ENCODE results near the gene CSNK1A1. TPM values are rescaled to one million over a fixed set of nuclear protein-coding genes. Genes with fewer than 3 reads are reported as not detected.
A peak's percentile ranks its signal among the peaks of the same experiment; 100 is the strongest.

The CSNK1A1 gene
- total RNA-seq, 3 donors from 2014 or later: 151 to 350 (median 287) TPM

- Histone ChIP-seq H3K4me1 (peaks cover 4 to 14% of the 10 kb centered on the region in 2 donors), H3K4me3 (peak overlapping the region; percentile 59 to 72 (median 65)), H3K9me3 (no peaks in the 10 kb centered on the region), H3K27me3 (no peaks in the 10 kb centered on the region), H3K27ac (peak overlapping the region; percentile 92), H3K36me3 (no peaks in the 10 kb centered on the region)
- intact Hi-C loops (cut with DNase I; ENCODE audit: low total_unique reads): no loop called here
- DNase-seq (ENCODE audit: low spot score in 2 of 2): peak in 1 of 2 donors; percentile 42
- TF ChIP-seq POLR2A (IDR thresholded peaks at IDR 0.05): no peak
- TF ChIP-seq POLR2AphosphoS5 (IDR thresholded peaks at IDR 0.05): peak in 1 of 3 donors; percentile 40
Measured at GRCh38 chr5:149581931-149582768, 30.9 kb upstream of the CSNK1A1 start.

- Histone ChIP-seq H3K27ac (peak within 1 kb of the TSS; percentile 92), H3K36me3 (no peaks in the 10 kb centered on the region), H3K27me3 (no peaks in the 10 kb centered on the region), H3K9me3 (no peaks in the 10 kb centered on the region), H3K4me1 (peaks cover 4 to 14% of the 10 kb centered on the region in 2 donors), H3K4me3 (peak within 1 kb of the TSS; percentile 59 to 72 (median 65))
- DNase-seq (ENCODE audit: low spot score in 2 of 2): peak; percentile 88 to 94
- intact Hi-C loops (cut with DNase I; ENCODE audit: low total_unique reads): no loop called here
- TF ChIP-seq CTCF (IDR thresholded peaks at IDR 0.05) (no peak), POLR2AphosphoS5 (IDR thresholded peaks at IDR 0.05) (peak in 2 of 3 donors; percentile 29 to 49)
Measured at GRCh38 chr5:149581192-149581861, 30.1 kb upstream of the CSNK1A1 start, which contains the start of gene ARHGEF37. TSS of gene ARHGEF37 (plus strand) at chr5:149581498. CDS start at chr5:149597770, 16,272 bp downstream.

GRCh38 chr5:149580808-149581191, 29.6 kb upstream of the CSNK1A1 start:
- TF ChIP-seq POLR2A (IDR thresholded peaks at IDR 0.05) (no peak), CTCF (IDR thresholded peaks at IDR 0.05) (no peak), POLR2AphosphoS5 (IDR thresholded peaks at IDR 0.05) (no peak)
- DNase-seq (ENCODE audit: low spot score in 2 of 2): no peak
- Histone ChIP-seq H3K27ac (peak overlapping the region; percentile 92), H3K27me3 (no peaks in the 10 kb centered on the region), H3K9me3 (no peaks in the 10 kb centered on the region), H3K4me3 (peak overlapping the region; percentile 59 to 72 (median 65)), H3K4me1 (peaks cover 4 to 10% of the 10 kb centered on the region in 2 donors), H3K36me3 (no peaks in the 10 kb centered on the region)
- intact Hi-C loops (cut with DNase I; ENCODE audit: low total_unique reads): no loop called here

- intact Hi-C loops (cut with DNase I; ENCODE audit: low total_unique reads): no loop called here
- Histone ChIP-seq H3K9me3 (no peaks in the 10 kb centered on the region), H3K27me3 (no peaks in the 10 kb centered on the region)
Measured at GRCh38 chr5:149578896-149579295, 27.7 kb upstream of the CSNK1A1 start.

GRCh38 chr5:149576021-149576420, 24.8 kb upstream of the CSNK1A1 start:
- no peak for DNase-seq (ENCODE audit: low spot score in 2 of 2)
- no peaks in the 10 kb centered on the region for H3K27me3 ChIP-seq
- H3K36me3 ChIP-seq: no peaks in the 10 kb centered on the region
- H3K4me3 ChIP-seq: no peak overlapping the region
- intact Hi-C loops (cut with DNase I; ENCODE audit: low total_unique reads): no loop called here
- H3K27ac ChIP-seq: no peak overlapping the region
- peaks cover 0 to 5% of the 10 kb centered on the region in 2 donors for H3K4me1 ChIP-seq
- no peaks in the 10 kb centered on the region for H3K9me3 ChIP-seq
- TF ChIP-seq POLR2A (IDR thresholded peaks at IDR 0.05) (no peak), CTCF (IDR thresholded peaks at IDR 0.05) (no peak), POLR2AphosphoS5 (IDR thresholded peaks at IDR 0.05) (no peak)

More at GRCh38 chr5:149578896-149579295, 27.7 kb upstream of the CSNK1A1 start:
- Histone ChIP-seq H3K27ac (peak overlapping the region; percentile 26 to 41), H3K4me3 (no peak overlapping the region), H3K36me3 (no peaks in the 10 kb centered on the region), H3K4me1 (peaks cover 4 to 7% of the 10 kb centered on the region in 2 donors)
- TF ChIP-seq POLR2AphosphoS5 (IDR thresholded peaks at IDR 0.05): no peak
- DNase-seq (ENCODE audit: low spot score in 2 of 2): no peak

GRCh38 chr5:149575131-149575530, 23.9 kb upstream of the CSNK1A1 start:
- H3K27ac ChIP-seq: no peak overlapping the region
- no peaks in the 10 kb centered on the region for H3K27me3 ChIP-seq
- no peaks in the 10 kb centered on the region for H3K9me3 ChIP-seq
- no peaks in the 10 kb centered on the region for H3K4me1 ChIP-seq
- H3K4me3 ChIP-seq: no peak overlapping the region
- DNase-seq (ENCODE audit: low spot score in 2 of 2): no peak
- H3K36me3 ChIP-seq: no peaks in the 10 kb centered on the region
- intact Hi-C loops (cut with DNase I; ENCODE audit: low total_unique reads): no loop called here
- TF ChIP-seq POLR2AphosphoS5 (IDR thresholded peaks at IDR 0.05) (no peak), POLR2A (IDR thresholded peaks at IDR 0.05) (no peak), CTCF (IDR thresholded peaks at IDR 0.05) (no peak)
